T-helper 22 cell (primary cell): ENCODE results near the gene TPSD1.
"Not testable (repeated sequence)": the region's sequence is repeated elsewhere in the genome, so short reads cannot be mapped to it uniquely, and the experiment has no call there.

Experiments
- DNase-seq: peaks from one replicate; pipeline ENCODE4 v3.0.0-alpha.2; 2020; ENCODE audit warnings: low read depth

TPSD1 gene

DNA sequence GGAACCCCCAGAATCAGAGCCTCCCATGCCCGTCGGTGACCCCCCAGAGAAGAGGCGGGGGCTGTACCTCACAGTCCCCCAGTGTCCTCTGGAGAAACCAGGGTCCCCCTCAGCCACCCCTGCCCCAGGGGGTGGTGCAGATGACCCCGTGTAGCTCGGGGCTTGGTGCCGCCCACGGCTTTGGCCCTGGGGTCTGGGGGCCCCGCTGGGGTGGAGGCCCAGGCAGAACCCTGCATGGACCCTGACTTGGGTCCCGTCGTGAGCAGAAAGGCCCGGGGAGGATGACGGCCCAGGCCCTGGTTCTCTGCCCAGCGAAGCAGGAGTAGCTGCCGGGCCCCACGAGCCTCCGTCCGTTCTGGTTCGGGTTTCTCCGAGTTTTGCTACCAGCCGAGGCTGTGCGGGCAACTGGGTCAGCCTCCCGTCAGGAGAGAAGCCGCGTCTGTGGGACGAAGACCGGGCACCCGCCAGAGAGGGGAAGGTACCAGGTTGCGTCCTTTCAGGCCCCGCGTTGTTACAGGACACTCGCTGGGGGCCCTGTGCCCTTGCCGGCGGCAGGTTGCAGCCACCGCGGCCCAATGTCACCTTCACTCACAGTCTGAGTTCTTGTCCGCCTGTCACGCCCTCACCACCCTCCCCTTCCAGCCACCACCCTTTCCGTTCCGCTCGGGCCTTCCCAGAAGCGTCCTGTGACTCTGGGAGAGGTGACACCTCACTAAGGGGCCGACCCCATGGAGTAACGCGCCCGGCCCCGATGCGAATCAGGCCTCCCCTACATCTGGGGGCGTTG, 34.8 kb upstream of the TPSD1 start:
- no peak for DNase-seq

DNA sequence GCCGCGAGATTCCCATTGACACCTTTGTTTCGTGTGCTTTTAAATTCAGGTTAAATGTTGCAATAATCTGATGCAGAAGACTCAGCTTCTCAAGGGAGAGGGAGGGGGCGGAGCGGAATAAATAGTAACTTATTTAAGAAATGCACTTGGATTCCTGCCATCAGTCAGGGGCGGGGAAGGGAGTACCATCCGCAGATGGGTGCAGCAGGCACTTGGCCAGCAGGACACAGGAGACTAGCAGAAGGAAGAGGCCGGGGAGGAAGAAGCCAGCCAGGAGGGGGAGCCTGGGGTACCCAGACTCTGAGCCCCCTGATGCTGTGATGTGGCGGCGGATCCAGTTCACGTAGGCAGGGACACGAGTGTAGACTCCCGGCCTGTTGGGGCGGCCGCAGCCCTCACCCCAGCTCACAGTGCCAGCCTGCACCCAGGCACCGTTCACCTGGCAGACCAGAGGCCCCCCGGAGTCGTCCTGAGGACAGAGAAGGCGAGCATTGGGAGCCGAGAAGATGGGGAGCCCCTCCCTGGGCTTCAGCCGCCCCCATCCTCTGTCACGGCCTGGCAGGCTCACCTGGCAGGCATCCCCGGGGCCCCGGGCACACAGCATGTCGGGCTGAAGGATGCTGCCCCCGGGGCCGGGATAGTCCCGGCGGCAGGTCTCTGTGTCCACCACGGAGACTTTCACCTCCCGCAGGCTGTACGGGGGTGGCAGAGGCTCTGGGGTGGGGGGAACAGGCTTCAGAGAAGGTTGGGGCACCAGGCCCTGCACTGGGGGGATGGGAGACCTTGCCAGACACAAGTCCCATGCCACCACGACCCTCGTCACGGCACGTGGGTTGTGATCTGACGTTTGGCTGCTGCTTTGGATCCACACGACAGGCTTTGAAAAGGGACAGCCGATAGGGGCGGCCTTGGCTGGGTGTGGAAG, 34.0 kb upstream of the TPSD1 start:
- no peak for DNase-seq

DNA sequence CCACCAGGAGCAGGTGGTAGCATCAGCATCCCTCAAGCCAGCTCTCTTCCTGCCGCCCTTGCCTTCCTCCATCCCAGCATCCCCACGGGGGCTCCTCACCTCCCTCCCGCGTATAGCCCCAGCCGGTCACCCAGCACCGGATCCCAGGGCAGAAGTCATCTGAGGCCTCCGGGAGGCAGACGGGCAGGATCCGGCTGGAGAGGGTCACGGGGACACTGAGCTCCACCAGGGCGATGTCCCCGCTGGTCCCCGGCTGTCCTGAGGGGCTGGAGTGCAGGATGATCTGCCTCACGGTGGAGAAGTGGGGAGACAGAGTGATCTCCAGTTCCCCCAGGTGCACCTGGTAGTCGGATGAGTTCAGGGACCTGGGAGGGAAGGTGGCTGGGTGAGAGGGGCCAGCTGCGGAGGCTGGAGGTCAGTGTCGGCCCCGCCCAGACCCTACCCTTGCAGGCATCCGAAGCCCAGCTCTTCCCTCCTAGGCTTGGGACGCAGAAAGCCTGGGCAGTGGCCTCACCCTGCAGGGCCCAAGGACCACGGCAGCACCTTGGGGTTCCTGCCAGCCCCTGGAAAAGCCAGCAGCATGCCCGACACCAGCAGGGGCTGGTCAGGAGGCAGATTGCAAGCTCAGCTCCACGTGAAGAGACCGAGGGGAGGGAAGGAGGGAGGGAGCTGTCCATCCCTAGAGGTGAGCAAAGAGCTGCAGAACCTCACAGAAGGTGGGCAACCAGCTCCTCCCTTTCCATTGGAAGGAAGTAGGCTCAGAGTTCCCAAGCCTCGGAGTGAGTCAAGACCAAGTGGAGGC, 33.1 kb upstream of the TPSD1 start:
- no peak for DNase-seq

DNA sequence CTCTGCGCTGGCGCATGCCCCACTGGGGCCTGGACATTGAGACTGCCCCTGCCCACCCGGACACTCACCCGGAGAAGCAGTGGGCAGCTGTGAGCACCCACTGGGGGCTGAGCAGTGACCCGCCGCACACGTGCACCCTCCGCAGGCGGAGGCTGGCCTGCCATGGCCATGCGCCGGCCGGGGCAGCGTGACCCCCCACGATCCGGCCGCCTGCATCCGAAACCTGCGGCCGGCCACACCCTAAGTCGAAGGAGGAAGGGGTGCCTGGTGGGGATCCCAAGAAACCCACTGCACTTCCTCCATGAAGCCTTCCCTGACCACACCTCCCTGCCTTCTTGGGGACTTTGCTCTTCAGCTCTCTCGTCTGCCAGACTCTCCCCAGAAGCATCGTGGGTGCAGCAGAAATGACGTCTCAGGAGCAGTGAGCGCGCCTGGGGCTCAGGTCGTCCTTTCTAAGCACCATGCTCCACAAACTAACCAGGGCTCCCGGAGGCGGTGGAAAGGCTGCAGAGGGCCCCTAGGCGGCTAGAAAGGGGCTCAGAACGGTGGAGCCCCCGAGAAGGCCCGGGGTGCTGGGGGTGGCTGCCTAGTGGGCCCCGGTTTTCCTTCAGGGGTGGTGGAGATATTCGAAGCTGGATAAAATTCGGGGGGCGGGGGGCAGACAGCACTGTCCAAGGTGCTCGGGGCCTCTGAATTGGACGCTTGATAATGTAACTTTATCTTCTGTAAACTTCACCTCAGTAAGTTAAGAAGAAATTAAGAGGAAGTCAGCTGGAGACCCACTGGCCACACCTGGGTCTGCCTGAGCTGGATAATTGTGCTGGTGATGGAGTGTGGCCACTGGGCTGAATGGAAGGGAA, 32.3 kb upstream of the TPSD1 start:
- DNase-seq = no peak

DNA sequence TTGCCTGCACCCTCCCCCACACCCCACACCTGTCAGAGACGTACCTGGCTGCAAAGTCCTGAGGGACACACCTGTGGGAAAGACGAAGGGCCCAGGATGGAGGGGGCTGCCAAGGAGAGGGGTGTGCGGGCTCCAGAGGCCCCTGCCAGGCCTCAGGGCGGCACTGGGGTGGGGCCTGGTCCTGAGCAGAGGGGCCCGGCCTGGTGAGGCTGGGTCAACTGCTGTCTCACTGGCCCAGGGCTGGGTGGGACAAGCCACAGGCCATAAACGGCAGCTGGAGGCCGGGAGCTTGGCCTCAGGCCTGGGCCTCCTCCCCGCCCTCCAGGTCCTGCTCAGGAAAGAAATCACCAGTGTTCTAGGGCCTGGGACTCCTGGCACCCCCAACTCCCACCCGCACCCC, 31.3 kb upstream of the TPSD1 start:
- no peak for DNase-seq

DNA sequence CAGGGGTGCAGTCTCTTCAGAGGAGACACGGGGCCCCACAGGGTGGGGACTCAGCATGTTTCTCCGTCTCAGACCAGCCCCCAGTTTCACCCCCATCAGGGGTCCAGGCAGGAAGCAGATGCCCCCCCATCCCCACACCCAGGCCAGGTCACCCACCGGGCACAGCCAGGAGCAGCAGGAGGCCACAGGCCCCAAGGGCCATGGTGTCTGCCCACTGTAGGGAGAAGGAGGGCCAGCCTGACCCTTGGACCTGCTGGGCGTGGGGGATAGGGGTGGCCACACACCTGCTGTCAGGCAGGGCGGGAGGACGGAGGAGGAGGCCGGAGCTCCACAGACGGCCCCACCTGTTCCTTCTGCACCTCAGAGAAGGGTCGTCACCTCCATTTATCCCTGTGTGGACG, 30.8 kb upstream of the TPSD1 start, which contains the start of gene TPSG1:
Gene TPSG1 (minus strand): TSS at position 218 of the 401 bp plus-strand sequence. CDS start 16 bp downstream, at position 202.
- no peak for DNase-seq

DNA sequence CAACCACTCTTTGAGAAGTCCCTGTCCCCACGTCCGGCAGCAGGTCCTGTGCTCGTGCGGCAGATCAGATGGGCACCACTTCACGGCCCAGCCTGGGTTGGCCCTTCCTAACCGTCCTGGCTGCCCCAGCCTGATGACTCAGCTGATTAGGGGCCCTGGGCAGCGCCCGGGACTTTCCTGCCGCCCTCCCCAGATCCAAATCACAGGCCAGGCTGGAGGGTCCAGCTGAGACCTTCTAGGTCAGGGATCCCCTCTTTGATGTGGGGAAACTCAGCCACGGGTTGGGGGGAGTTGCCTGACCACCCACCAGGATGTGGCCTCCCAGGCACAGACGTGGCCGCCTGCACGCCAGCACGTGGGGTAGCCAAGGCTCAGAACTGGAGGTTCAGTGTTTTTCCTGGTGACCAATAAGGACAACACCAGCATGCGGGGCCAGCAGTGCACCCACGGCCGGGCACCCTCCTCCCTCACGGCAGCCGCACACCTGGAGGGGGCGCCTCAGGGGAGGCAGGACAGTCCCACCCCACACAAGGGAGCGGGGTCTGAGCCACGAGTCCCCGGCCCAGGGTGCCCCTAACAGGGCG, 30.0 kb upstream of the TPSD1 start:
- DNase-seq = not testable (repeated sequence)

DNA sequence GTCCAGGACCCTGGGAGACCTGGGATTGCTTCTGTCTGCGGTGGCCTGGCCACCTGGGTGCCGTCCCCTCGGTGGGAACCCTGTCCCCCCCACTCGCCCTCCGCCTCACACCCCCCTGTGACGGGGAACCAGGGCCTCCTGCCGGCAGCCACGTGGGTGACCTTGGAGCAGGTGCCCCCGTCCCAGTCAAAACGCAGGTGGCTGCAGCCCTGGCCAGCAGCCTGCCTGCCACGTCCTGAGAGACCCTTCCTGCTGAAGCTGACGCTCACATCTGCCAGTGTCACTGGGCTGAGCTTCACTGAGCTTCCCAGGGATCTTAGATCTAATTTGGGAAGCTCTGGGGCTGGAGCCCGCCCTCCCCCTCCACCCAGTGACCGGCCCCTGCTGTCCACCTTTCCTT, 29.2 kb upstream of the TPSD1 start:
- not testable (repeated sequence) for DNase-seq

DNA sequence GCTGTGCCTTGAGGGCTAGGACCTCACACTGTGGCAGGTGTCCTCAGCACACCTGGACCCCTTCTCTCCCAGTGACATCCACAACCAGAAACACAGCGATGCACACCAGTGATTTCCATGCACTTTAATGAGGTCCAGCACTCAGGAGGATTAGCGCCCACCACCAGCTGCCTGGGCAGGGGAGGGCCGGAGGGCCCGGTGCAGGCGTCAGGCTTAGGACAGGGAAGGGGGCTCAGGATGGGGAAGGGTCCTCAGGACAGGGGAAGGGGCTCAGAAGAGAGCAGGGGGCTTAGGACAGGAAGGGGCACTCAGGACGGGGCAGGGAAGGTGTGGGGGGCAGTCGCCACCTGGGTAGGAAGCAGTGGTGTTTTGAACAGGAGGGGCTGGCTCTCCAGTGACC, 27.6 kb upstream of the TPSD1 start:
- not testable (repeated sequence) for DNase-seq

DNA sequence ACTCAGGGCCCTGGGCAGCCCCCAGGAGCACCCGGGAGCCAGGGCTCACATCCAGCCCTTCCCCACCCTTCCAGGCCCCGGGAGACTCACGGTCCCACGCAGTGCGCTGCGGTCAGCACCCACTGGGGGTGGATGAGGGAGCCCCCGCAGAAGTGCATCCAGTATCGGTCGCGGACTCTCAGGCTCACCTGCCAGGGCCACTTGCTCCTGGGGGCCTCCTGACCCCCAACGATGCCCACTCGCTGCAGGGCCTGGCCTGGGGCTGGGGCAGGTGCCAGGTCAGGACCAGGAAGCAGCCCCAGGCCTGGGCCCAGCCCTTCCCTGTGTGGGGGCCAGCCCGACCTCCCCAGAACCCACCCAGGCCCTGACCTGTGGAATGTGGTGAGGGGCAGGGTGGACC, 26.4 kb upstream of the TPSD1 start:
- DNase-seq = not testable (repeated sequence)

DNA sequence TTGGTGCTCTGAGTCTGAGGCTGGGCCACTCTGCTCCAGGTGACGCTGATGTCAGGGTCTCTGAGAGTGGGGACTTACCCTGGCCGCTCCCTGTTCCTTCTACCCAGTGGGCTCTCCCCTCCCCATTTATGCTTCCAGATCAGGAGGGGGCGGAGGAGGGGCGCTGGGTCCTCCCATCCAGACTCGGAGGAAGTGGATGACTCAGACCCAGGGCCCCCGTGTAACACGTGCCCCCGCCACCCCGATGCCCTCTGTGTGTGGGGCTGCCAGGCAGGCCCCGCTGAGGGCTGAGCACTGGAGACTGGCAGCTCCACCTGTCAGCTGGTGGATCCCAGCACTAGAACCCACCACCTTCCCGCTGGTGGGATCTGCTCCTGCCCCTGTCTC, 25.8 kb upstream of the TPSD1 start, which contains the start of gene TPSB2:
Gene TPSB2 (minus strand): TSS at position 101 of the 387 bp plus-strand sequence. CDS start 233 bp downstream, outside the sequence.
- DNase-seq = not testable (repeated sequence)

DNA sequence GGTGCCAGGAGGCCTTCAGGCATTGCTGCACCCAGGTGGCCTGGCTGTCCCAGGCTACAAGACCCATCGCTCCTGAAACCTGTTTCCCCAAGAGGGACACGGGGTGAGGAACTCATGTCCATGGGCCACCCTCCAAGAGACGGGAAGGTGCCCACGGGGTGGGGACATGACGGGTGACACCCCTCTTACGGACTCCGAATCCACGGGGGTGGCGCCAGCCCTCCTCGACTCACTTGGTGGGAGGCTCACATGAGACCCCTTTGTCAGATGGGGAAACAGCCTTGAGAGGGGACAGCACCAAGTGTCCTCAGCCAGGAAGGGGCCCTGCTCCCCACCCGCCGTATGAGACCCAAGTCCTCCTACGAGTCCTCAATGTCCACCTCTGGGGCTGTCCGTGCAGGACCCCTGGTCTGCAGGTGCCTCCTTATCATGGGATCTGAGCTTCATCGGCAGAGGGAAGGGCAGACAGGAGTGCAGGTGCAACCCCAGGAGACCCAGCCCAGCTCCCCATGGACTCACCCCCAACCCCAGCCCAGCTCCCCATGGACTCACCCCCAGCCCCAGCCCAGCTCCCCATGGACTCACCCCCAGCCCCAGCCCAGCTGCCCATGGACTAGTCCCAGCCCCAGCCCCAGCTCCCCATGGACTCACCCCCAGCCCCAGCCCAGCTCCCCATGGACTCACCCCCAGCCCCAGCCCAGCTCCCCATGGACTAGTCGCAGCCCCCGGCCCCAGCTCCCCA, 25.2 kb upstream of the TPSD1 start:
- DNase-seq = not testable (repeated sequence)

DNA sequence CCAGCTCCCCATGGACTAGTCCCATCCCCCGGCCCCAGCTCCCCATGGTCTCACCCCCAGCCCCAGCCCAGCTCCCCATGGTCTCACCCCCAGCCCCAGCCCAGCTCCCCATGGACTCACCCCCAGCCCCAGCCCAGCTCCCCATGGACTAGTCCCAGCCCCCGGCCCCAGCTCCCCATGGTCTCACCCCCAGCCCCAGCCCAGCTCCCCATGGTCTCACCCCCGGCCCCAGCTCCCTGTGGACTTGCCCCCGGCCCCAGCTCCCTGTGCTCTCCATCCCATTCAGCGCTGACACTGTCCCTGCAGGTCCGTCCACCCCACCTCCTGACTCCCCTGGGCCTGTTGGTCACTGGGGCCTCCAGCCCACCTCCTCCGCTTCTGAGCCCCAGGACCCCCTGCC, 24.6 kb upstream of the TPSD1 start:
- DNase-seq = not testable (repeated sequence)

DNA sequence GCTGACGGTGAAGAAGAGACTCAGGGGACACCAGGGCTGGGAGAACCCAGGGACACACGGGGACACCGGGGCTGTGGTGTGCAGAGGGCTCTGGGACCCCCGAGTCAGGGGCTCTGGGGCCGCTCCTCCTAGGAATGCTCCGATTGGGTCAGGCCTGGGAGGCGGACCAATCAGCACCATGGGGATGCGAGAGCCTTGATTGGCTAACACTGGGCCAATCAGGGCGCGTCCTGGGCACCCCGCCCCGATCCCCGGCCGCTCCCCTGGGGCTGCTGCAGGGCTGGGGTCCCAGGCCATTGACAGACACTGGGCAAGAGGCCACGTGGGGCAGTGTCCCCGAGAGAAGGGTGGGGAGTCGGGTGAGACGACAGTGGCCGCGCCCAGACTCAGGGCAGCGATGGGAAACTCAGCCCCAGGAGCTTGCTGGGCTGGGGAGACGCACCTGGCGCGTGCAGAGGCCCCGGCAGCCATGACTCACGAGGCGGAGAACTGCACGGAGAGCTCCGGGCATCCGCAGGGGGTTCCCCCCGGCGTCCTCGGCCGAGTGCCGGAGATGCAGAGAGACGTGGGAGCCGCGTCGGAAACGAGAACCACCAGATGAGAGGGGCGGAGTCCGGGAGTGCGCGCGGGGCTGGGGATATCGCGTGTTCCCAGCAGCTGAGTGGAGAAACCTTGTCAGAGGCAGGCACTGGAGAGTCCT, 23.7 kb upstream of the TPSD1 start:
- DNase-seq = not testable (repeated sequence)

DNA sequence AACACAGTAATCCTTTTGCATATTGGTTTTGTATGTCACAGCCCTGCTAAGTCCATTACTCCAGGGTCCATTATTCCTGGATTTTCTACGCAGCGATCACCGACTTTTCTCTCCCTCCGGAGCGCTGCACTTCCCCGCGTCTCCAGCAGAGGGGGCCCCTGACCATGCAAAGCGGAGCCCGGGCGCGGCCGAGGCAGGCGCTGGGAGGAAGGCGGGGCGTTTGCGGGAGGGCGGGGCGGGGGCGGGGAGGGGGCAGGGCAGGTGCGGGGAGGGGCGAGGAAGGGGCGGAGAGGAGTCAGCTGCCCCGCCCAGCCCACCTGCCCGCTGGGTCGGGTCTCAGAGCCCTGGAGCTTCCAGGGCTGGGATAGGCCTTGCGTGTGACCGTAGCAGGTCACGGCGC, 19.2 kb upstream of the TPSD1 start:
- not testable (repeated sequence) for DNase-seq

DNA sequence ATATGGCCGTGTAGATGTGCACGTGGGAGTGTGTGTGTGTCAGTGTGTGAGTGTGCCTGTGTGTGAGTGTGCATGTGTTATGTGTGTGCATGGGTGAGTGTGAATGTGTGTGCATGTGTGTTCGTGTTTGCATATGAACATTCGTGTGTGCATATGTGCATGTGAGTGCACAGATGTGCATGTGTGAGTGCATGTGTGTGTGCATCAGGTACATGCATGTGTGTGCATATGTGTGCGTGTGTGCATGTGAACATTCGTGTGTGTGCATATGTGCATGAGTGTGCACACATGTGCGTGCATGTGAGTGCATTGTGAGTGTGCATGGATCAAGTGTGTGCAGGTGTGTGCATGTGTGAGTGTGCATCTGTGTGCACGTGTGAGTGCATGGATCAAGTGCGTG, 17.9 kb upstream of the TPSD1 start:
- no peak for DNase-seq

DNA sequence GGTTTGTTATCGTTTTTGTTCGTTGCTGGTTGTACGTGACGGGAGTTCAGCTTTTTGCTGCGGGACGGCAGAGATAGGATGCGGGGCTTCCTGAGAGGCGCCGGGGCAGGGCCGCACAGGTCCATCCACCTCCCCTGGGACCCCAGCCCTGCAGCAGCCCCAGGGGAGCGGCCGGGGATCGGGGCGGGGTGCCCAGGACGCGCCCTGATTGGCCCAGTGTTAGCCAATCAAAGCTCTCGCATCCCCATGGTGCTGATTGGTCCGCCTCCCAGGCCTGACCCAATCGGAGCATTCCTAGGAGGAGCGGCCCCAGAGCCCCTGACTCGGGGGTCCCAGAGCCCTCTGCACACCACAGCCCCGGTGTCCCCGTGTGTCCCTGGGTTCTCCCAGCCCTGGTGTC, 17.0 kb upstream of the TPSD1 start:
- DNase-seq = not testable (repeated sequence)

DNA sequence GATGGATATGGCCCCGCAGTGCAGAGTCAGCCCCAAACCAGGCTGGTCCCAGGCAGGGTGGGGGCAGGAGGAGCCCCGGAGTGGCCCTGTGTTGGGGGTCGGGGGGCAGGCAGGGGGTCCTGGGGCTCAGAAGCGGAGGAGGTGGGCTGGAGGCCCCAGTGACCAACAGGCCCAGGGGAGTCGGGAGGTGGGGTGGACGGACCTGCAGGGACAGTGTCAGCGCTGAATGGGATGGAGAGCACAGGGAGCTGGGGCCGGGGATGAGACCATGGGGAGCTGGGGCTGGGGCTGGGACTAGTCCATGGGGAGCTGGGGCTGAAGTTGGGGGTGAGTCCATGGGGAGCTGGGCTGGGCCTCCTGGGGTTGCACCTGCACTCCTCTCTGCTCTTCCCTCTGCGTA, 16.3 kb upstream of the TPSD1 start:
- DNase-seq = not testable (repeated sequence)

DNA sequence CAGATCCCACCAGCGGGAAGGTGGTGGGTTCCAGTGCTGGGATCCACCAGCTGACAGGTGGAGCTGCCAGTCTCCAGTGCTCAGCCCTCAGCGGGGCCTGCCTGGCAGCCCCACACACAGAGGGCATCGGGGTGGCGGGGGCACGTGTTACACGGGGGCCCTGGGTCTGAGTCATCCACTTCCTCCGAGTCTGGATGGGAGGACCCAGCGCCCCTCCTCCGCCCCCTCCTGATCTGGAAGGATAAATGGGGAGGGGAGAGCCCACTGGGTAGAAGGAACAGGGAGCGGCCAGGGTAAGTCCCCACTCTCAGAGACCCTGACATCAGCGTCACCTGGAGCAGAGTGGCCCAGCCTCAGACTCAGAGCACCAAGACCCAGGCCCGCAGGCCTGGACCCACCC, 15.4 kb upstream of the TPSD1 start, which contains the start of gene TPSAB1:
Gene TPSAB1 (plus strand): TSS at position 270 of the 400 bp plus-strand sequence. CDS start 234 bp downstream, outside the sequence.
- DNase-seq = not testable (repeated sequence)
